GM12878 (cell line): ENCODE measurements around the gene UAP1L1. TPM values are rescaled to one million over a fixed set of nuclear protein-coding genes. Genes with fewer than 3 reads are reported as not detected.

Source experiments
- ATAC-seq: fragments of 200-7000 bp; cut with Tn5 transposase; 3 replicates; pipeline ENCODE4 v1.9.1; 2020; ENCODE audit warnings: mild to moderate bottlenecking, moderate library complexity
- BruUV-seq: library from RNA; stranded (reverse); fragments of 400-500 nt; replicated peaks from 2 replicates; lab custom pipeline; 2021; lab: Mats Ljungman, UMichigan
- CTCF ChIA-PET: fragments of 300-600 bp; sonication (Branson Sonifier 250); formaldehyde crosslinking; extraction: SDS; loops from one replicate; lab custom pipeline; 2021; ENCODE audit warnings: inconsistent platforms; lab: Yijun Ruan, JAX
- POLR2A ChIA-PET: fragments of 350-600 bp; formaldehyde crosslinking; extraction: SDS; loops from one replicate; lab custom pipeline; 2021; ENCODE audit warnings: inconsistent platforms; lab: Charles Lee
- RAD21 ChIA-PET: fragments of 300-600 bp; sonication (Branson Sonifier 250); formaldehyde crosslinking; loops from one replicate; lab custom pipeline; 2023; ENCODE audit warnings: antibody characterized with exemption; ENCODE audit not compliant: unreplicated experiment; lab: Charles Lee
- SMC1A ChIA-PET: fragments of 300-600 bp; sonication (Branson Sonifier 250); formaldehyde crosslinking; loops from one replicate; lab custom pipeline; 2023; ENCODE audit not compliant: unreplicated experiment, uncharacterized antibody; lab: Charles Lee
- DNase-seq: peaks from one replicate; pipeline ENCODE4 v3.0.0-alpha.2; 2011; ENCODE audit warnings: low read depth, low spot score
- FAIRE-seq: peaks from 3 replicates; lab custom pipeline; 2011; peaks lifted over from hg19 to GRCh38; lab: Jason Lieb, UNC
- H2AFZ ChIP-seq: 2 replicates; pipeline ENCODE4 v1.6.0; 2011; ENCODE audit warnings: low read depth, low read length, control low read depth; ENCODE audit not compliant: control insufficient read depth
- H3K27ac ChIP-seq: 2 replicates; pipeline ENCODE4 v1.5.1; 2011; ENCODE audit warnings: control low read depth; ENCODE audit not compliant: control insufficient read depth, insufficient read depth
- H3K27me3 ChIP-seq, 2 experiments: replicated peaks in 1 of 2; 2 replicates each; pipeline versions ENCODE4 v1.6.0 to v1.6.1; 2011; ENCODE audit warnings: low read length in 1 of 2; ENCODE audit not compliant: control insufficient read depth in 2 of 2, insufficient read depth in 2 of 2
- H3K36me3 ChIP-seq, 2 experiments: 2 replicates each; pipeline ENCODE4 v1.5.1; 2011; ENCODE audit warnings: low read length in 1 of 2; ENCODE audit not compliant: control insufficient read depth in 2 of 2, insufficient read depth in 2 of 2
- H3K4me1 ChIP-seq: 2 replicates; pipeline ENCODE4 v1.6.1; 2011; ENCODE audit warnings: mild to moderate bottlenecking, low read length, moderate library complexity, mixed read lengths; ENCODE audit not compliant: control insufficient read depth, insufficient read depth
- H3K4me2 ChIP-seq: 2 replicates; pipeline ENCODE4 v1.6.0; 2011; ENCODE audit warnings: control low read depth; ENCODE audit not compliant: control insufficient read depth, insufficient read depth
- H3K4me3 ChIP-seq: fragments of 200-600 bp; sonication (generic); 2 replicates; pipeline ENCODE4 v1.5.1; 2016
- H3K79me2 ChIP-seq: 2 replicates; pipeline ENCODE4 v1.6.0; 2011; ENCODE audit warnings: low read length; ENCODE audit not compliant: control insufficient read depth, insufficient read depth
- H3K9ac ChIP-seq: 2 replicates; pipeline ENCODE4 v1.8.0; 2011; ENCODE audit warnings: low read length, control low read depth, mixed read lengths; ENCODE audit not compliant: control insufficient read depth, insufficient read depth
- H3K9me3 ChIP-seq: replicated peaks from 3 replicates; pipeline ENCODE4 v1.5.1; 2011; ENCODE audit warnings: mild to moderate bottlenecking, low read length; ENCODE audit not compliant: control insufficient read depth, insufficient read depth
- H4K20me1 ChIP-seq: 2 replicates; pipeline ENCODE4 v1.6.0; 2011; ENCODE audit not compliant: control insufficient read depth, insufficient read depth
- POLR2A ChIP-seq: IDR thresholded peaks from 2 replicates; pipeline ENCODE4 v1.6.1; 2011; ENCODE audit warnings: low read depth, mild to moderate bottlenecking, low read length
- TARDBP ChIP-seq: IDR thresholded peaks from 2 replicates; pipeline ENCODE4 v1.6.1; 2016; ENCODE audit warnings: borderline replicate concordance
- WRNIP1 ChIP-seq: IDR thresholded peaks from 2 replicates; pipeline ENCODE4 v1.6.1; 2011; ENCODE audit warnings: low read depth, low read length, improper control_type of control experiment, borderline replicate concordance
- WGBS: methylation state at CpG from one replicate; pipeline ENCODE4 v1.1.6; 2016; ENCODE audit warnings: low lambda C conversion rate; ENCODE audit not compliant: insufficient replicate concordance, insufficient coverage; ENCODE audit errors: missing lambda C conversion rate; 5-methylcytosine and 5-hydroxymethylcytosine counted together
- in situ Hi-C: fragments of 300-500 bp; cut with MboI; formaldehyde crosslinking; loops from 9 replicates; pipeline ENCODE4 v1.14.3; 2018; ENCODE audit warnings: mixed read lengths
- intact Hi-C: fragments of 100-400 bp; cut with micrococcal nuclease; formaldehyde crosslinking; loops from one replicate; pipeline ENCODE4 v1.14.2; 2022; ENCODE audit not compliant: unreplicated experiment
- polyA plus RNA-seq, 11 experiments: library from polyadenylated mRNA; depleted of rRNA in 4 of 11; unstranded in 6 of 11; stranded (reverse) in 5 of 11; fragments of >200 nt; fragmentation: Nextera tagmentation in 4 of 11; fragmentation: Illumina TruSeq in 1 of 11; extraction: Ambion mirVana in 4 of 11; extraction: Trizol in 1 of 11; gene quantifications; 1 replicate in 1 of 11; 2 replicates in 10 of 11; pipeline versions ENCODE4 v1.2.1 to v1.2.3, GENCODE V29; 2011 to 2016; ENCODE audit warnings: inconsistent platforms in 2 of 11, missing spikeins in 2 of 11, low read depth in 1 of 11
- total RNA-seq, 4 experiments: library from RNA; depleted of rRNA in 3 of 4; stranded (reverse); fragments of >200 nt in 3 of 4; fragmentation: Illumina TruSeq in 1 of 4; extraction: Trizol in 1 of 4; gene quantifications; 2 replicates each; pipeline versions ENCODE4 v1.2.1 to v1.2.3, GENCODE V29; 2013 to 2021

Gene UAP1L1
- total and polyA plus RNA-seq, 10 of the 15 experiments (the other 5 are each of a cell fraction or from before 2014, with no cell fraction given) = 0.29 to 15.7 (median 5.8) TPM

GRCh38 chr9:137111788-137112563 lies 34.7 kb downstream of the UAP1L1 start:
- ChIA-PET SMC1A (no interaction called here), POLR2A (interaction anchor here (0.7 kb wide), 1 partner anchor 41 kb away, joined by 4 read pairs; no protein-coding TSS in a partner anchor), RAD21 (no interaction called here), CTCF (no interaction called here)
- Histone ChIP-seq H3K9me3 (no peaks in the 10 kb centered on the region), H3K9ac (no peak overlapping the region), H3K36me3 (peaks cover 7 to 38% of the 10 kb centered on the region in 2 experiments), H2AFZ (no peak overlapping the region), H3K79me2 (peaks cover 2% of the 10 kb centered on the region), H3K4me3 (no peak overlapping the region), H3K27me3 (no peaks in the 10 kb centered on the region), H4K20me1 (no peaks in the 10 kb centered on the region), H3K4me2 (no peak overlapping the region), H3K4me1 (peaks cover 3% of the 10 kb centered on the region; the same call in 1 of the 2 replicates), H3K27ac (no peak overlapping the region)
- ATAC-seq (no peak), FAIRE-seq (no peak), DNase-seq (no peak)
- no peak for TF ChIP-seq TARDBP
- BruUV-seq = no TSS peak
- in situ Hi-C loops = no loop called here
- intact Hi-C loops = no loop called here
- 96% methylated on average over 33 of the region's 35 CpGs for WGBS

GRCh38 chr9:137112564-137113384 lies 35.5 kb downstream of the UAP1L1 start:
- H2AFZ ChIP-seq = no peak overlapping the region
- no peaks in the 10 kb centered on the region for H3K27me3 ChIP-seq
- H3K4me2 ChIP-seq = peak overlapping the region; percentile 4; the same call in 1 of the 2 replicates
- SMC1A ChIA-PET = no interaction called here
- H3K4me3 ChIP-seq = peak overlapping the region; percentile 70; the same call in 1 of the 2 replicates
- H3K27ac ChIP-seq = no peak overlapping the region
- RAD21 ChIA-PET = no interaction called here
- no peak for ATAC-seq
- no peak for TF ChIP-seq WRNIP1
- TF ChIP-seq POLR2A = 0 out of 2 replicates have a peak, but pooled peaks have one; percentile 12
- TF ChIP-seq, all 136 proteins: peak for 1
- BruUV-seq = no TSS peak
- no peaks in the 10 kb centered on the region for H4K20me1 ChIP-seq
- H3K9ac ChIP-seq = no peak overlapping the region
- peaks cover 7 to 31% of the 10 kb centered on the region in 2 experiments for H3K36me3 ChIP-seq
- CTCF ChIA-PET = no interaction called here
- H3K4me1 ChIP-seq = peaks cover 3% of the 10 kb centered on the region; the same call in 1 of the 2 replicates
- no peak for DNase-seq
- WGBS = 97% methylated on average over 38 of the region's 42 CpGs
- peaks cover 2% of the 10 kb centered on the region for H3K79me2 ChIP-seq
- FAIRE-seq = no peak
- in situ Hi-C loops = no loop called here
- POLR2A ChIA-PET = interaction anchor here (0.7 kb wide), 1 partner anchor 41 kb away, joined by 4 read pairs; no protein-coding TSS in a partner anchor
- no peaks in the 10 kb centered on the region for H3K9me3 ChIP-seq
- intact Hi-C loops = no loop called here
